ENCODE results near the gene KCNH1.

The KCNH1 gene

GRCh38 chr1:210775289-210775688 lies 358.7 kb downstream of the KCNH1 start:
- H3K4me1 ChIP-seq (ENCODE audit: control insufficient read depth in 2 of 2, insufficient read depth in 2 of 2, low read length in 2 of 2): no peaks in the 10 kb centered on the region
- no peak overlapping the region for H3K9ac ChIP-seq (ENCODE audit: low read depth in 1 of 2, low read length in 2 of 2)
- no peaks in the 10 kb centered on the region for H3K36me3 ChIP-seq (ENCODE audit: control insufficient read depth in 2 of 2, insufficient read depth in 2 of 2, low read length in 2 of 2)
- no peaks in the 10 kb centered on the region for H3K27me3 ChIP-seq (ENCODE audit: control insufficient read depth in 2 of 2, insufficient read depth in 2 of 2, low read length in 2 of 2)
- H3K4me3 ChIP-seq (ENCODE audit: low read length in 2 of 2): no peak overlapping the region
- H3K27ac ChIP-seq (ENCODE audit: low read depth in 2 of 2, low read length in 2 of 2): no peak overlapping the region
- H3K9me3 ChIP-seq (ENCODE audit: control insufficient read depth in 2 of 2, low read length in 2 of 2): no peaks in the 10 kb centered on the region

DNA sequence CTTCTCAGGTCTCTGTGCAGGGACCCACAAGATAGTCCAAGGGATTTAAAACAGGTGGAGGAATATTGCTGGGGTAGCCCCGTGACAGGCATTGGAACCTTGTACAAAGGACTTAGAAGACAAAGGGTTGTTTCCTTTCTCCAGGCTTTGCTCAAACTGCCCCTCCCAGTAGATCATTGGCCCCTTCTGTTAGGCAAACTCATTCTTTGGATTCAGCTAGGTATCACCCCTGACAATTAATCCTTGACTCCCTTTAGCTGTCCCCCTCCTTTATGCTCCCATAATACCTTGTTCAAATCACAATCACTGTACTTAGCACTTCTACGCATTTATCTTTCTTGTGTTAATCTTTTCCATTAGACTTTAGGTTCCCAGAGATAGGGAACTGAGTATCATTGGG lies 360.5 kb downstream of the KCNH1 start:
- H3K4me1 ChIP-seq (ENCODE audit: control insufficient read depth in 2 of 2, insufficient read depth in 2 of 2, low read length in 2 of 2): no peaks in the 10 kb centered on the region
- no peak overlapping the region for H3K9ac ChIP-seq (ENCODE audit: low read depth in 1 of 2, low read length in 2 of 2)
- H3K27ac ChIP-seq (ENCODE audit: low read depth in 2 of 2, low read length in 2 of 2): no peak overlapping the region
- H3K27me3 ChIP-seq (ENCODE audit: control insufficient read depth in 2 of 2, insufficient read depth in 2 of 2, low read length in 2 of 2): no peaks in the 10 kb centered on the region
- no peaks in the 10 kb centered on the region for H3K9me3 ChIP-seq (ENCODE audit: control insufficient read depth in 2 of 2, low read length in 2 of 2)
- H3K4me3 ChIP-seq (ENCODE audit: low read length in 2 of 2): no peak overlapping the region
- no peaks in the 10 kb centered on the region for H3K36me3 ChIP-seq (ENCODE audit: control insufficient read depth in 2 of 2, insufficient read depth in 2 of 2, low read length in 2 of 2)

DNA sequence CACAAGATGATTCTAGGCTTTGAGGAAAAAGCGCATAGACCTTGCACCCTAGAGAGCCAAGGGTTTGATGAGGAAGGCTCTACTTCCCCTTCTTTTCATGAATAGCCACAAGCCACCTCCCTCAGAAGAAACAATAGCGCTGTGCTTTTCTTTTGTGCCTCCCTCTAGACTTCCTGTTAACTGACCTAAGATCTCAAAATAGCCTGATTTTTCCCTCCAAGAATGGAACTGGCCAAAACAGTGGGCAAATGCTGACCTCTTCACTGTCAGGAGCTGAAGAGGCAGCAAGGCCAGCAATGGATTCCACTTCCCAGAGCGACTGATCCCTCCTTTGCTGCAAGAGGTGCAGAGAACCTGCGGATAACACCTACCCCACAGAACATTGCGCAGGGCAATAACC lies 362.8 kb downstream of the KCNH1 start:
- Histone ChIP-seq H3K4me1 (ENCODE audit: control insufficient read depth in 2 of 2, insufficient read depth in 2 of 2, low read length in 2 of 2) (no peaks in the 10 kb centered on the region), H3K27me3 (ENCODE audit: control insufficient read depth in 2 of 2, insufficient read depth in 2 of 2, low read length in 2 of 2) (no peaks in the 10 kb centered on the region), H3K9me3 (ENCODE audit: control insufficient read depth in 2 of 2, low read length in 2 of 2) (no peaks in the 10 kb centered on the region), H3K27ac (ENCODE audit: low read depth in 2 of 2, low read length in 2 of 2) (no peak overlapping the region), H3K36me3 (ENCODE audit: control insufficient read depth in 2 of 2, insufficient read depth in 2 of 2, low read length in 2 of 2) (no peaks in the 10 kb centered on the region), H3K9ac (ENCODE audit: low read depth in 1 of 2, low read length in 2 of 2) (no peak overlapping the region), H3K4me3 (ENCODE audit: low read length in 2 of 2) (no peak overlapping the region)

DNA sequence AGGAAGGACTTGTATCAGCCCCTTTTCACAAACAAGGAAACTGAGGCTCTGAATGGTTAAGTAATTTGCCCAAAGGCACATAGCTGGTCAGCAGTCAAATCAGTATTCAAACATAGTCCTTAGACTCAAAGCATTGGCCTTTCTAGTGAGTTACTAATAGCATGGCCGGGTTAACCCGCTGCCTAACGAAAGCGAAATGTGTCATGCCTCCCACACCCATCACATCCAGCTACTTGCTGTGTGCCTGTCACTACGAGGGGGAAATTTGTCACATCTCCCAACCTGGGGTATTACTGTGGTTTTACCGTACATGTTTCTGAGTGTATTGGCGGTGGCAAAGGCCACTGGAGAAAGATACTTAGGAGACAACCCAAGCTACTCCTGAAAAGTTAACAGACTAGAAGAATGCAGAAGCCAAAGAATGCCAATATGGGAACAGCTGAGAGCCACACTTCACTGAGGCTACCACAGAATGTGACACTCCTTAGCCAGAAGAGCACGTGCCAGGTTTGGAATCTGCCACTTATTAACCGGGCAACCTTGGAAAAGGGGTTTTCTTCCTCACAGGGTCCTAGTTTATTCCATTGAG lies 363.5 kb downstream of the KCNH1 start:
- Histone ChIP-seq H3K36me3 (ENCODE audit: control insufficient read depth in 2 of 2, insufficient read depth in 2 of 2, low read length in 2 of 2) (no peaks in the 10 kb centered on the region), H3K27me3 (ENCODE audit: control insufficient read depth in 2 of 2, insufficient read depth in 2 of 2, low read length in 2 of 2) (no peaks in the 10 kb centered on the region), H3K9me3 (ENCODE audit: control insufficient read depth in 2 of 2, low read length in 2 of 2) (no peaks in the 10 kb centered on the region), H3K9ac (ENCODE audit: low read depth in 1 of 2, low read length in 2 of 2) (no peak overlapping the region), H3K4me1 (ENCODE audit: control insufficient read depth in 2 of 2, insufficient read depth in 2 of 2, low read length in 2 of 2) (no peaks in the 10 kb centered on the region), H3K27ac (ENCODE audit: low read depth in 2 of 2, low read length in 2 of 2) (no peak overlapping the region), H3K4me3 (ENCODE audit: low read length in 2 of 2) (no peak overlapping the region)

GRCh38 chr1:210769473-210769872 lies 364.5 kb downstream of the KCNH1 start:
- no peak overlapping the region for H3K27ac ChIP-seq (ENCODE audit: low read depth in 2 of 2, low read length in 2 of 2)
- no peak overlapping the region for H3K9ac ChIP-seq (ENCODE audit: low read depth in 1 of 2, low read length in 2 of 2)
- H3K4me3 ChIP-seq (ENCODE audit: low read length in 2 of 2): no peak overlapping the region
- H3K9me3 ChIP-seq (ENCODE audit: control insufficient read depth in 2 of 2, low read length in 2 of 2): no peaks in the 10 kb centered on the region
- H3K4me1 ChIP-seq (ENCODE audit: control insufficient read depth in 2 of 2, insufficient read depth in 2 of 2, low read length in 2 of 2): no peaks in the 10 kb centered on the region
- H3K27me3 ChIP-seq (ENCODE audit: control insufficient read depth in 2 of 2, insufficient read depth in 2 of 2, low read length in 2 of 2): no peaks in the 10 kb centered on the region
- no peaks in the 10 kb centered on the region for H3K36me3 ChIP-seq (ENCODE audit: control insufficient read depth in 2 of 2, insufficient read depth in 2 of 2, low read length in 2 of 2)

DNA sequence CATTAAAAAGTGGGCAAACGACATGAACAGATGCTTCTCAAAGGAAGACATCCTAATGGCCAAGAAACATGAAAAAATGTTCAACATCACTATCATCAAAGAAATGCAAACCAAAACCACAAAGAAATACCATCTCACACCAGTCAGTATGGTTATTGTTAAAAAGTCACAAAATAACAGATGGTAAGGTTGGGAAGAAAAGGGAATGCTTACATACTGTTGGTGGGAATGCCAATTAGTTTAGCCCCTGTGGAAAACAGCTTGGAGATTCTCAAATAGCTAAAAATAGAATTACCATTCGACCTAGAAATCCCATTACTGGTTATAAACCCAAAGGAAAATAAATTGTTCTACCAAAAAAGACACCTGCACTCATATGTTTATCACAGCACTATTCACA lies 369.4 kb downstream of the KCNH1 start:
- no peak overlapping the region for H3K9ac ChIP-seq (ENCODE audit: low read depth in 1 of 2, low read length in 2 of 2)
- no peak overlapping the region for H3K4me3 ChIP-seq (ENCODE audit: low read length in 2 of 2)
- H3K4me1 ChIP-seq (ENCODE audit: control insufficient read depth in 2 of 2, insufficient read depth in 2 of 2, low read length in 2 of 2): no peaks in the 10 kb centered on the region
- no peaks in the 10 kb centered on the region for H3K27me3 ChIP-seq (ENCODE audit: control insufficient read depth in 2 of 2, insufficient read depth in 2 of 2, low read length in 2 of 2)
- H3K9me3 ChIP-seq (ENCODE audit: control insufficient read depth in 2 of 2, low read length in 2 of 2): no peaks in the 10 kb centered on the region
- H3K27ac ChIP-seq (ENCODE audit: low read depth in 2 of 2, low read length in 2 of 2): no peak overlapping the region
- no peaks in the 10 kb centered on the region for H3K36me3 ChIP-seq (ENCODE audit: control insufficient read depth in 2 of 2, insufficient read depth in 2 of 2, low read length in 2 of 2)

DNA sequence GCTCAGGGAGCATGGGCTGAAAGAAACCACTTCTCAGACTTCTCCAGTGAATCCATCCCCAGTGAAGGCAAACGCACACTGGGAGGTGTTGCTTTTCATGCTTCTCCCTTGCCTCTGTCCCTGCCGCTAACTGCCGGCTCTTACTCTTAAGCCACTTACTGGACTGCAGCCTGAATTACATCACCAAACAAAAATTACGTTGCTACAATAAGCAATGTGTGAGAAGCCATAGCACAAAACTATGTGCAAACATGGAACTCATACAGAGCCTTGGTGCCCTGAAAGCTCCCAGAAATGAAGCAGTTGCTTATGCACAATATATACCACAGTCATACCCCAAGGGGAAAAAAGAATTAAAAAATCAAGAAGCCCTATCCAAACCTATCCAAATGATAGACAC lies 375.2 kb downstream of the KCNH1 start:
- Histone ChIP-seq H3K27me3 (ENCODE audit: control insufficient read depth in 2 of 2, insufficient read depth in 2 of 2, low read length in 2 of 2) (no peaks in the 10 kb centered on the region), H3K4me1 (ENCODE audit: control insufficient read depth in 2 of 2, insufficient read depth in 2 of 2, low read length in 2 of 2) (no peaks in the 10 kb centered on the region), H3K36me3 (ENCODE audit: control insufficient read depth in 2 of 2, insufficient read depth in 2 of 2, low read length in 2 of 2) (no peaks in the 10 kb centered on the region), H3K4me3 (ENCODE audit: low read length in 2 of 2) (no peak overlapping the region), H3K9me3 (ENCODE audit: control insufficient read depth in 2 of 2, low read length in 2 of 2) (no peaks in the 10 kb centered on the region), H3K27ac (ENCODE audit: low read depth in 2 of 2, low read length in 2 of 2) (no peak overlapping the region), H3K9ac (ENCODE audit: low read depth in 1 of 2, low read length in 2 of 2) (no peak overlapping the region)

- Histone ChIP-seq H3K27ac (ENCODE audit: low read depth in 2 of 2, low read length in 2 of 2) (no peak overlapping the region), H3K4me1 (ENCODE audit: control insufficient read depth in 2 of 2, insufficient read depth in 2 of 2, low read length in 2 of 2) (no peaks in the 10 kb centered on the region), H3K27me3 (ENCODE audit: control insufficient read depth in 2 of 2, insufficient read depth in 2 of 2, low read length in 2 of 2) (no peaks in the 10 kb centered on the region), H3K36me3 (ENCODE audit: control insufficient read depth in 2 of 2, insufficient read depth in 2 of 2, low read length in 2 of 2) (no peaks in the 10 kb centered on the region), H3K9me3 (ENCODE audit: control insufficient read depth in 2 of 2, low read length in 2 of 2) (no peaks in the 10 kb centered on the region), H3K4me3 (ENCODE audit: low read length in 2 of 2) (no peak overlapping the region), H3K9ac (ENCODE audit: low read depth in 1 of 2, low read length in 2 of 2) (no peak overlapping the region)
These were observed 375.7 kb downstream of the KCNH1 start for GRCh38 chr1:210758261-210758660.

- Histone ChIP-seq H3K27ac (ENCODE audit: low read depth in 2 of 2, low read length in 2 of 2) (no peak overlapping the region), H3K4me3 (ENCODE audit: low read length in 2 of 2) (no peak overlapping the region), H3K4me1 (ENCODE audit: control insufficient read depth in 2 of 2, insufficient read depth in 2 of 2, low read length in 2 of 2) (no peaks in the 10 kb centered on the region), H3K36me3 (ENCODE audit: control insufficient read depth in 2 of 2, insufficient read depth in 2 of 2, low read length in 2 of 2) (no peaks in the 10 kb centered on the region), H3K9me3 (ENCODE audit: control insufficient read depth in 2 of 2, low read length in 2 of 2) (no peaks in the 10 kb centered on the region), H3K27me3 (ENCODE audit: control insufficient read depth in 2 of 2, insufficient read depth in 2 of 2, low read length in 2 of 2) (no peaks in the 10 kb centered on the region), H3K9ac (ENCODE audit: low read depth in 1 of 2, low read length in 2 of 2) (no peak overlapping the region)
These were observed 376.3 kb downstream of the KCNH1 start for GRCh38 chr1:210757677-210758076.

DNA sequence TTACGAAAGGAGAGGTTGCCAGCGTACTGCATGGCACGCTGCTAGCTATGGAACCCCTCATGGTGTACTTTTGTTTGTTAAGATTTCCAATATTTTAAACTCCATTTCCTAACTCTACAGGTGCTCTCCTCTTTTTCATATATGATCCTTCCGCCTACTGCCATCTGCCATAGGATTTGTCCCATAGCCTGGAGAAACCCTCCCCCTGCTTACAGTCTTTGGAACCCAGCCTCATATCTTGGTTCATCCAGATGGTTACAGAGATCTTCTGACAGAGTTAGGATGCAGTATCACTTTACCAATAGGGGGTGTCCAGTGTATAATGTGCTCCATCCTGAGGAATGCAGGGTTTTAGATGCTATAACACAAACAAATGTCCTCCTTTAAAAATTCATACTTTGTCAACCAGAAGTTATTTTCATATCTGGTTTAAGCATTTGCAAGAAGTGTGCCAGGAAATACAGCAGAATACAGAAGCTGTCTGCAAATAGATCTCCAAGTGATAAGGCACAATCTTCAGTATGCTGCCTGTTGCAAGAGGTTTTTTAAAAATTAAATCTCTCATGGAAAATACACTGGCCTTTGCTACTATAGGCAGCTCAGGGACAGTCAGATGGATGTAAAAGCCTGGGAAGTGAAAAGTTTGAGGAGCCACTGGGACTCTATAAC lies 377.8 kb downstream of the KCNH1 start:
- Histone ChIP-seq H3K9ac (ENCODE audit: low read depth in 1 of 2, low read length in 2 of 2) (no peak overlapping the region), H3K27ac (ENCODE audit: low read depth in 2 of 2, low read length in 2 of 2) (no peak overlapping the region), H3K36me3 (ENCODE audit: control insufficient read depth in 2 of 2, insufficient read depth in 2 of 2, low read length in 2 of 2) (no peaks in the 10 kb centered on the region), H3K4me3 (ENCODE audit: low read length in 2 of 2) (no peak overlapping the region), H3K27me3 (ENCODE audit: control insufficient read depth in 2 of 2, insufficient read depth in 2 of 2, low read length in 2 of 2) (no peaks in the 10 kb centered on the region), H3K4me1 (ENCODE audit: control insufficient read depth in 2 of 2, insufficient read depth in 2 of 2, low read length in 2 of 2) (no peaks in the 10 kb centered on the region), H3K9me3 (ENCODE audit: control insufficient read depth in 2 of 2, low read length in 2 of 2) (no peaks in the 10 kb centered on the region)

Measured in mucosa of rectum (tissue), 2 donors.